Islet precursor cell (in vitro differentiated cells): ENCODE measurements around the gene ARMC2.

ENCODE experiments used
- DNase-seq: peaks from one replicate; pipeline ENCODE4 v3.0.0-alpha.2; 2018

ARMC2 gene

GRCh38 chr6:108996208-108996607 lies 148.0 kb downstream of the ARMC2 start:
- DNase-seq = no peak

- DNase-seq = no peak
Measured at GRCh38 chr6:108998485-108998884, 150.3 kb downstream of the ARMC2 start.

- no peak for DNase-seq
Measured at GRCh38 chr6:108999428-108999827, 151.2 kb downstream of the ARMC2 start.

- no peak for DNase-seq
Measured at GRCh38 chr6:109000289-109000688, 152.1 kb downstream of the ARMC2 start.

DNA sequence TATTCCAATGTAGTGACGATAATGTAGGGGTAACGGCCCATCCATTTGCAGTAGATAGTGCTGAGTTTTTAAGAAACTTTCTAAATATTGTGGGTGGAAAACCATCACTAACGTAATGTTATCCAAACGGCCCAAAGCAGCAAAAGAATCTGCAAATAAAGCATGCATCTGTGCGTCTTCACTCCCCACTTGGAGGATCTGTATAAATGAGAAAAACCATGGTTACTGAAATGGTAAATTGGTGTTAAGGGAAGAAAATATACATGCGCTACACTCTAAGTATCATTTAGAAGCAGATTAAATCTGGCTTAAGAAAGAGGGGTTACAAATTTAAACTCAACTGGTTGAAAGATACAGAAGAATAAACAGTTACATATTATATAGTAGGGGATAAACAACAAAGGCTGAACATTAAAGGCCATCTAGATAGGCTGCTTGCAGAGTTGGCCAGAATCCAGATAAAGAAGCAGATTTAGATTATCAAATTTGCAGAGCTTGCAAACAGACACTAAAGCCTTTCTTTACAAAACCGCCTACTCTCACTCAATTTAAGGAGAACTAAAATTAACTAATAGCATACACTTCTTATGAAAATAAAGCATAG lies 153.2 kb downstream of the ARMC2 start:
- no peak for DNase-seq

DNA sequence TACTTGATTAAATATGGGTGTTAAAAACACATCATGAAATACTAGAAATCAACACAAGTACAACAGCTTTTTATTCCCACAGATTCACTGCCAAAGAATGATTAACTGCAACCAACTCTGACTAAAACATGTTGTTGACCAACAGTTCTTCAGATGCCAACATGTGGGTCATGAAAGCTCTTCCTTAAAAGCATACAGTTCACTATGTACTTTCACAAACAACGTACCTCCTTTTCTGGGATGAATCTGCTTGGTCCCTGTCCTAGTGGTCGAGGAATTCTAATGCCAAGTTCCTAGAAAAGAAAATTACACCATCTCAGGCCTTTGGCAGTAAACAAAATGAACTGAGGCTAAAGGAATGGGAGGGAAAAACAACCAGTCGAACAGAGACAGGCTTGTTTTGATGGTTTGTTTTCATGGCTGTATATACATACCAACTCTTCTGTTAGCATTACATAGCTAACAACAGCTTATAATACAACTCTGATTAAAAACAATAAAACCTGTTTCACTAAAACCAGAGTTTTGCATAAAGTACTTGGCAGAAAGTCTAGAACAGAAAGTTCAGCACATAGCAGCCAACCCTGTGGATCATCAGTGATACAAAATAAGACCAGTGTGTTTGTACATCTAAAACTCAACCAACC lies 154.0 kb downstream of the ARMC2 start:
- DNase-seq = no peak

GRCh38 chr6:109002882-109003281 lies 154.7 kb downstream of the ARMC2 start:
- no peak for DNase-seq

- DNase-seq = no peak
Measured at GRCh38 chr6:109006818-109007217, 158.6 kb downstream of the ARMC2 start.

DNA sequence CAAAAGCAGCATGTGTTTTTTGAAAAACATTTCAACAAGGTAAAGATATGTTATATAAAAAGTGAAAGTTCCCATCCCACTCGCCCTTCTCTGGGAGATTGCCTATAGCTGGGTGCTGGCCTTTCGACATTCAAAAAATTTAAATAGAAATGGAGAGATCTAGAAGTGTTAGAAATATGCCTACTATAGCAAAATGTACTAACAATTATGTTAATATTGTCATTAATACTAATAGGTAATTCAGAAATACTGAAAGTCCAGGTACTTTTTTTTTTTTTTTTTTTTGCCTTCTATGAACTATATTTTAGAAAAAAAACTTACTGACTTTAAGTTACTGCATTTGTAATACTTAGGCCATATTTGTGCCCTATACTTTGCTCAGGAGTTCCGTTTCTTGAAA lies 159.3 kb downstream of the ARMC2 start:
- DNase-seq = no peak

GRCh38 chr6:109008054-109008453 lies 159.8 kb downstream of the ARMC2 start:
- no peak for DNase-seq

- peak; percentile 80 for DNase-seq
Measured at GRCh38 chr6:109008537-109009235, 160.5 kb downstream of the ARMC2 start.

DNA sequence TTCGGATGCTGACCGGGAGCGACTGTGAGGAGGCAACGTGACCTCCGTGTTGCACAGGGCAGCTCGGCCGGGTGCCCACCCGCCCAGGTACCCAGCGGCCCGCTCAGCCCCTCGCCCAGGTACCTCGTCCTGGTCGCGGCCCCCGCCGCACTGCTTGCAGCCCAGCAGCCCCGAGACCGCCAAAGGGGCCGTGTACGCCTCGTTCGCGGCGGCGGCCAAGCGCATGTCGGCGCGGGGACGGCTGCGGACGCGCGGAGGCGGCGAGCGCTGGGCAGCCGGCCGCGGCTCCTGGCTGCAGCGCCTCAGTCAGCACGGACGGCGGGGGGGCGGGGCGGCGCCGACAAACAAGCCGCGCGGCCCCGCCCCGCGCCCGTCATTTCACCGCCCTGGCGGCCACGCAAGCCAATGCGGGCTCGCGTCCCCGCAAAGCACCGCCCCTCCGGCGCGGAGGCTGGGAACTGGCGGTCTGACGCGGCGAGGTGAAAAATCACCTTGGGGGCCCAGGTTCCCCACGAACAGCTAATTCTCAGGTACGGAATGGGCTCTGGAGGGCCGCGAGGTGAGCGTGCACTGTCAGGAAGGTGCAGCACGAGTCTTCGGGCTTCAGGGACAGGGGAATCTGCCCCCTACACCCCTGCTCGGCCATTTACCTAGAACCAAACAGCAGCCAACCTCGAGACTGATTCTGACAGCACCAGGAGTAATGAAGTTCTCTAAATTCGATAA lies 161.2 kb downstream of the ARMC2 start:
- DNase-seq = peak; percentile 93

- no peak for DNase-seq
Measured at GRCh38 chr6:109009962-109010704, 161.9 kb downstream of the ARMC2 start.

- no peak for DNase-seq
Measured at GRCh38 chr6:109010705-109011102, 162.5 kb downstream of the ARMC2 start.

DNA sequence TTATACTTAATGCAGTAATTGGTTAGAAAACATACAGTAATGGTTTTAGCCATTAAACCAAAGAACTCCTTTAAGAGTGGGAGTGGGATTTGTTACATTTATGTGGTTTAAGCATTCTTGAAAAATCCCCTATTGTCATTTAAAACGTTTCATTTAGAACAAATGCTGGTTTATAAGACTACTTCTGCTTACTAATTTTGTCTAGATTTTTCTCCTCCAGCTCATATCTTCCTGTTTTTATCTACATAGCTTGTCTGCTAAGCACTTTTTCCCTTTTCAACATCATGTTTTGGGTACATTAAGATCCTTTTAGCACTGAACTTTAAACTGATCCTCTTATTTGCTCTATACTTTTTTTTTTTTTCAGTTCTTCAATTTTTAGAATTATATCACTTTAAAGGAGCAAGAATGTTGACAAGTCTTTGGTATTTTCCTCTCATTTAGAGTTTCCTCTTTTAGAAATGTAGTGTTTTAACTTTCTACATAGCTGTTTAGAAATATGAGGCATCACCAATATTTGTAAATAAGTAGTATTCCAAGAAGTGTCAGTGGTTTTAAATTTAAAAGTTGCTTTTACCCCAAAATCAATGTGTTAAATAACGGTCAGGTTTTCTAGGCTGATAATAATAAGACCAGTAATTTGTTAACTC lies 165.6 kb downstream of the ARMC2 start:
- DNase-seq = no peak

DNA sequence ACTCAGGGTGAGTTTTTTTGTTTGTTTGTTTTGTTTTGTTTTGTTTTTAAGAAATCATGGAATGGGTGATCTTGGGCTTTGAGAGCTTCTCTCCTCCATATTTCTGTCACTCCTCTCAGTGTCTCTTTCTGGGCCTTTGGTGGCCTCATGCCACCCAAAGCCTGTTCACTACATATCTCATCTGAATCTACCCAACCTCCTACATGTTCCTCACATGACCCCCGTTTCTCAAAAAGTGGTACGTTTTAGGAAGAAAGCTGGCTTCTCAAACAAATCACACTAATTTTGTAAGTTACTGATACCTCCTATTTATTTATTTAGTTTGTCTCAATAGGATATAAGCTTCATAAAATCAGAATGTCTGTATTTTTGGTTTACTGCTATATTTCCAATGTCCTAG lies 166.4 kb downstream of the ARMC2 start:
- DNase-seq = no peak

GRCh38 chr6:109015176-109015575 lies 167.0 kb downstream of the ARMC2 start:
- DNase-seq = no peak

GRCh38 chr6:109019911-109020310 lies 171.7 kb downstream of the ARMC2 start:
- no peak for DNase-seq

- no peak for DNase-seq
Measured at GRCh38 chr6:109021870-109022269, 173.6 kb downstream of the ARMC2 start.

DNA sequence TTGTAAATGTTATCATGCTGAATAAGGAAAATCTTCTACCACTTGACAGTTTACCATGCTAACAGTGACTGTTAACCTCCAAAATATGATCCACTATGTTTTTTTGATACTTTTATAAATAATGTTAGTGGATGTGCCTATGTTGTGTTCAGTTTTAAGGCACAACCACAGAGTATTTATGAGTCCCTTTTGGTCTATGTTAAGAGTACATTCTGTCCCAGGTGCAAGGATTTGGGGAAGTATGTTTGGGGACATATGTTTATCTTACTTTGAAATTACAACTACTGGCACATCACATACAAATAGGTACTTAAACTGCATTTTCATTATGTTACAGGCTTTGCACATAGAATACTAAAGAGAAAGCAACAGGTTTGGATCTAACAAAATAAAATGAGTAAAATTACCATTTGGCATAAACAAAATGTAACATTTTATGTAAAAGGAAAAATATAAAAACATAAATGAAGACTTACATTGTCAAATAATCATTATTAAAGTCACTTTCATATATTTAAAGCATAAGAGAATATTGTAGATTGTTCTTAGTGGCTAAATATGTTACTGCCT lies 175.2 kb downstream of the ARMC2 start:
- DNase-seq = no peak
